Neuronal stem cell (in vitro differentiated cells): Measurements from ENCODE around the gene MARS2.
A peak's percentile ranks its signal among the peaks of the same experiment; 100 is the strongest.

Experiments
- DNase-seq: peaks from one replicate; pipeline ENCODE4 v3.0.0-alpha.2; 2013; ENCODE audit warnings: low spot score
- H2AFZ ChIP-seq: one replicate; pipeline ENCODE4 v1.6.1; 2013; ENCODE audit warnings: mild to moderate bottlenecking, low read length, inconsistent platforms
- H2AK5ac ChIP-seq: 2 replicates; pipeline ENCODE4 v1.6.1; 2013; ENCODE audit warnings: low read depth, mild to moderate bottlenecking, inconsistent platforms, low read length, moderate library complexity, mixed read lengths
- H2BK120ac ChIP-seq: 2 replicates; pipeline ENCODE4 v1.6.1; 2013; ENCODE audit warnings: low read depth, mild to moderate bottlenecking, inconsistent platforms, low read length, moderate library complexity, mixed read lengths
- H2BK12ac ChIP-seq: one replicate; pipeline ENCODE4 v1.6.1; 2013; ENCODE audit warnings: low read length, inconsistent platforms
- H2BK15ac ChIP-seq: 2 replicates; pipeline ENCODE4 v1.6.1; 2013; ENCODE audit warnings: mild to moderate bottlenecking, low read length, inconsistent platforms, mixed read lengths
- H2BK5ac ChIP-seq: one replicate; pipeline ENCODE4 v1.6.1; 2013; ENCODE audit warnings: inconsistent platforms, mild to moderate bottlenecking, low read length, moderate library complexity
- H3K14ac ChIP-seq: one replicate; pipeline ENCODE4 v1.6.1; 2013; ENCODE audit warnings: low read length, inconsistent platforms
- H3K18ac ChIP-seq: 2 replicates; pipeline ENCODE4 v1.6.1; 2013; ENCODE audit warnings: low read length, inconsistent platforms
- H3K23ac ChIP-seq: 2 replicates; pipeline ENCODE4 v1.6.1; 2013; ENCODE audit warnings: low read depth, mild to moderate bottlenecking, mixed read lengths, low read length, inconsistent platforms; ENCODE audit not compliant: poor library complexity
- H3K27ac ChIP-seq: replicated peaks from 3 replicates; pipeline ENCODE4 v1.5.1; 2013; ENCODE audit warnings: low read length, inconsistent platforms
- H3K27me3 ChIP-seq, 3 experiments: 2 replicates each; pipeline ENCODE4 v1.6.1; 2013; ENCODE audit warnings: low read length in 3 of 3, mild to moderate bottlenecking in 2 of 3, inconsistent platforms in 1 of 3, low read depth in 1 of 3, mixed read lengths in 1 of 3, moderate library complexity in 1 of 3; ENCODE audit not compliant: control insufficient read depth in 3 of 3, insufficient read depth in 3 of 3
- H3K36me3 ChIP-seq, 2 donors: replicated peaks in 1 of 2; 2 replicates each; pipeline ENCODE4 v1.6.1; 2013; ENCODE audit warnings: low read length in 2 of 2; ENCODE audit not compliant: control insufficient read depth in 2 of 2, insufficient read depth in 2 of 2
- H3K4ac ChIP-seq: 2 replicates; pipeline ENCODE4 v1.6.1; 2013; ENCODE audit warnings: inconsistent platforms, mild to moderate bottlenecking, low read length, moderate library complexity
- H3K4me1 ChIP-seq, 2 donors: 1 replicate in 1 of 2; 2 replicates in 1 of 2; pipeline ENCODE4 v1.6.1; 2013; ENCODE audit warnings: low read length in 2 of 2, low read depth in 1 of 2; ENCODE audit not compliant: control insufficient read depth in 2 of 2, insufficient read depth in 1 of 2
- H3K4me2 ChIP-seq: one replicate; pipeline ENCODE4 v1.6.1; 2013; ENCODE audit warnings: mild to moderate bottlenecking, low read length, inconsistent platforms; ENCODE audit not compliant: insufficient read depth, poor library complexity, severe bottlenecking
- H3K4me3 ChIP-seq, 2 donors: 2 replicates each; pipeline ENCODE4 v1.5.1; 2013; ENCODE audit warnings: low read length in 2 of 2, mild to moderate bottlenecking in 2 of 2, inconsistent platforms in 1 of 2, moderate library complexity in 1 of 2
- H3K79me1 ChIP-seq: one replicate; pipeline ENCODE4 v1.6.1; 2013; ENCODE audit warnings: low read depth, mild to moderate bottlenecking, inconsistent platforms, low read length, moderate library complexity
- H3K9ac ChIP-seq: one replicate; pipeline ENCODE4 v1.6.1; 2013; ENCODE audit warnings: mild to moderate bottlenecking, low read depth, low read length, inconsistent platforms; ENCODE audit not compliant: poor library complexity
- H3K9me3 ChIP-seq, 2 donors: replicated peaks in 1 of 2; 2 replicates each; pipeline versions ENCODE3 to v1.6.1; 2013; ENCODE audit warnings: low read length in 2 of 2, mild to moderate bottlenecking in 2 of 2, inconsistent platforms in 1 of 2, low read depth in 1 of 2, mixed read lengths in 1 of 2, moderate library complexity in 1 of 2; ENCODE audit not compliant: control insufficient read depth in 2 of 2, insufficient read depth in 1 of 2
- H4K8ac ChIP-seq: one replicate; pipeline ENCODE4 v1.6.1; 2013; ENCODE audit warnings: low read depth, mild to moderate bottlenecking, inconsistent platforms, low read length, moderate library complexity
- H4K91ac ChIP-seq: one replicate; pipeline ENCODE4 v1.6.1; 2013; ENCODE audit warnings: low read length, low read depth, mild to moderate bottlenecking, inconsistent platforms; ENCODE audit not compliant: poor library complexity
- WGBS, 2 donors: extraction: QIAGEN DNeasy Blood & Tissue Kit; methylation state at CpG; one replicate each; pipeline ENCODE4 v1.1.7; 2013; ENCODE audit warnings: missing lambda C conversion rate in 2 of 2, mixed read lengths in 1 of 2; ENCODE audit not compliant: insufficient read length in 2 of 2, insufficient replicate concordance in 1 of 2; ENCODE audit errors: extremely low coverage in 2 of 2; 5-methylcytosine and 5-hydroxymethylcytosine counted together

Gene MARS2

GRCh38 chr2:197704434-197705120 lies 592 bp upstream of the MARS2 start:
- DNase-seq, result no peak
- no peaks in the 10 kb centered on the region for H3K27me3 ChIP-seq
- H2BK5ac ChIP-seq, result no peak overlapping the region
- H2BK120ac ChIP-seq, result no peak overlapping the region
- no peak overlapping the region for H3K9ac ChIP-seq
- H3K4me2 ChIP-seq, result no peak overlapping the region
- H2AFZ ChIP-seq, result peak overlapping the region; percentile 96
- peaks cover 7 to 10% of the 10 kb centered on the region in 2 donors for H3K4me1 ChIP-seq
- no peak overlapping the region for H3K27ac ChIP-seq
- H3K18ac ChIP-seq, result no peak overlapping the region
- peaks cover 0 to 7% of the 10 kb centered on the region in 2 donors for H3K36me3 ChIP-seq
- H2AK5ac ChIP-seq, result no peak overlapping the region
- no peak overlapping the region for H4K91ac ChIP-seq
- H3K4ac ChIP-seq, result no peak overlapping the region
- no peak overlapping the region for H2BK15ac ChIP-seq
- no peak overlapping the region for H3K14ac ChIP-seq
- no peaks in the 10 kb centered on the region for H3K9me3 ChIP-seq
- no peak overlapping the region for H2BK12ac ChIP-seq
- H4K8ac ChIP-seq, result no peak overlapping the region
- H3K4me3 ChIP-seq, result peak overlapping the region; percentile 40 to 85
- peaks cover 9% of the 10 kb centered on the region for H3K79me1 ChIP-seq
- WGBS, 2 donors, result no CpG with 5 or more reads among the region's 5 CpGs
- no peak overlapping the region for H3K23ac ChIP-seq

DNA sequence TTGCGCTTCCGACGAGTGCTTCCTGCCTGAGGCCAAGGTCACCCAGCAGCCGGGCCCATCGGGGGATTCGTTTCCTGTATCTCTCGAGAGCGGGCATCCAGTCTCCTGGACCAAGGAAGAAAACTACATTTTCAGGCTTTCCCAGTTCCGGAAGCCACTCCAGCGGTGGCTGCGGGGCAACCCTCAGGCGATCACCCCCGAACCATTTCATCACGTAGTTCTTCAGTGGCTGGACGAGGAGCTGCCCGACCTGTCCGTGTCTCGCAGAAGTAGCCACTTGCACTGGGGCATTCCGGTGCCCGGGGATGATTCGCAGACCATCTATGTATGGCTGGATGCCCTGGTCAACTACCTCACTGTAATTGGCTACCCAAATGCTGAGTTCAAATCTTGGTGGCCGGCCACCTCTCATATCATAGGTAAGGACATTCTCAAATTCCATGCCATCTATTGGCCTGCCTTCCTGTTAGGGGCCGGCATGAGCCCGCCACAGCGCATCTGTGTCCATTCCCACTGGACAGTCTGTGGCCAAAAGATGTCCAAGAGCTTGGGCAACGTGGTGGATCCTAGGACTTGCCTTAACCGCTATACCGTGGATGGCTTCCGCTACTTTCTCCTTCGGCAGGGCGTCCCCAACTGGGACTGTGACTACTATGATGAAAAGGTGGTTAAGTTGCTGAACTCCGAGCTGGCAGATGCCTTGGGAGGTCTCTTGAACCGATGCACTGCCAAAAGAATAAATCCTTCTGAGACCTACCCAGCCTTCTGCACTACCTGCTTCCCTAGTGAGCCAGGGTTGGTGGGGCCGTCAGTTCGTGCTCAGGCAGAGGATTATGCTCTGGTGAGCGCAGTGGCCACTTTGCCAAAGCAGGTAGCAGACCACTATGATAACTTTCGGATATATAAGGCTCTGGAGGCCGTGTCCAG lies 1.0 kb downstream of the MARS2 start:
- no CpG with 5 or more reads among the region's 38 CpGs for WGBS, 2 donors
- Histone ChIP-seq H3K9ac (peak overlapping the region; percentile 89), H3K27ac (no peak overlapping the region)

GRCh38 chr2:197706839-197707207 lies 1.7 kb downstream of the MARS2 start:
- DNase-seq, result no peak
- Histone ChIP-seq H2BK12ac (no peak overlapping the region), H2BK15ac (no peak overlapping the region), H3K27ac (no peak overlapping the region), H3K4me1 (peaks cover 7 to 10% of the 10 kb centered on the region in 2 donors), H3K79me1 (peaks cover 9% of the 10 kb centered on the region), H3K36me3 (peaks cover 2 to 27% of the 10 kb centered on the region in 2 donors), H3K4me2 (peak overlapping the region; percentile 97), H2AK5ac (no peak overlapping the region), H3K14ac (no peak overlapping the region), H3K23ac (no peak overlapping the region), H2BK120ac (no peak overlapping the region), H4K8ac (no peak overlapping the region), H3K9me3 (no peaks in the 10 kb centered on the region), H3K4ac (no peak overlapping the region), H3K9ac (no peak overlapping the region), H3K4me3 (peak overlapping the region; percentile 85 to 95), H3K18ac (no peak overlapping the region), H2AFZ (no peak overlapping the region), H4K91ac (no peak overlapping the region), H3K27me3 (no peaks in the 10 kb centered on the region), H2BK5ac (no peak overlapping the region)
- WGBS, 2 donors, result no CpG with 5 or more reads among the region's 5 CpGs

More for the DNA sequence above, 1.0 kb downstream of the MARS2 start:
- peaks cover 7 to 10% of the 10 kb centered on the region in 2 donors for H3K4me1 ChIP-seq
- no peaks in the 10 kb centered on the region for H3K27me3 ChIP-seq
- DNase-seq, result no peak
- peaks cover 9% of the 10 kb centered on the region for H3K79me1 ChIP-seq
- H3K18ac ChIP-seq, result no peak overlapping the region
- no peak overlapping the region for H2BK15ac ChIP-seq
- H2BK120ac ChIP-seq, result no peak overlapping the region
- H3K9me3 ChIP-seq, result no peaks in the 10 kb centered on the region
- H2BK5ac ChIP-seq, result no peak overlapping the region
- H3K23ac ChIP-seq, result no peak overlapping the region
- H3K4me3 ChIP-seq, result peak overlapping the region; percentile 85 to 95
- H3K14ac ChIP-seq, result no peak overlapping the region
- peak overlapping the region; percentile 97 for H3K4me2 ChIP-seq
- peaks cover 0 to 20% of the 10 kb centered on the region in 2 donors for H3K36me3 ChIP-seq
- no peak overlapping the region for H2AK5ac ChIP-seq
- H2AFZ ChIP-seq, result peak overlapping the region; percentile 96
- H2BK12ac ChIP-seq, result no peak overlapping the region
- no peak overlapping the region for H4K8ac ChIP-seq
- H3K4ac ChIP-seq, result no peak overlapping the region
- H4K91ac ChIP-seq, result no peak overlapping the region
